Heart left ventricle (tissue), 16 donors: ENCODE data around the gene LMCD1. TPM values are rescaled to one million over a fixed set of nuclear protein-coding genes. Genes with fewer than 3 reads are reported as not detected.
A peak's percentile ranks its signal among the peaks of the same experiment; 100 is the strongest.

Experiments
- ATAC-seq, 4 donors: fragments of 200-7000 bp; cut with Tn5 transposase; one replicate each; pipeline ENCODE4 v1.9.1; 2020 to 2022; ENCODE audit warnings: moderate library complexity in 4 of 4, mild to moderate bottlenecking in 3 of 4, moderate number of reproducible peaks in 1 of 4
- DNase-seq, 5 donors: peaks; one replicate each; pipeline ENCODE4 v3.0.0-alpha.2; 2020
- H3K27ac ChIP-seq, 12 donors: fragments of 200-600 bp; sonication (generic) in 4 of 12; one replicate each; pipeline versions ENCODE4 v1.5.0 to v1.8.0; 2016 to 2022; ENCODE audit warnings: mild to moderate bottlenecking in 2 of 12
- H3K27me3 ChIP-seq, 9 donors: fragments of 200-600 bp; sonication (generic) in 2 of 9; one replicate each; pipeline versions ENCODE4 v1.5.1 to v1.8.0; 2016 to 2022; ENCODE audit warnings: mild to moderate bottlenecking in 3 of 9
- H3K36me3 ChIP-seq, 9 donors: fragments of 200-600 bp; sonication (generic) in 2 of 9; one replicate each; pipeline versions ENCODE4 v1.5.0 to v1.8.0; 2018 to 2022; ENCODE audit warnings: mild to moderate bottlenecking in 2 of 9
- H3K4me1 ChIP-seq, 12 donors: fragments of 200-600 bp; sonication (generic) in 4 of 12; one replicate each; pipeline versions ENCODE4 v1.5.0 to v1.8.0; 2016 to 2022; ENCODE audit warnings: mild to moderate bottlenecking in 3 of 12
- H3K4me3 ChIP-seq, 12 donors: fragments of 200-600 bp; sonication (generic) in 4 of 12; one replicate each; pipeline versions ENCODE4 v1.5.0 to v1.8.0; 2017 to 2022; ENCODE audit warnings: mild to moderate bottlenecking in 9 of 12, moderate library complexity in 4 of 12
- H3K9me3 ChIP-seq, 12 donors: fragments of 200-600 bp; sonication (generic) in 4 of 12; one replicate each; pipeline versions ENCODE4 v1.5.0 to v1.8.0; 2016 to 2022; ENCODE audit warnings: mild to moderate bottlenecking in 1 of 12
- POLR2A ChIP-seq, 2 donors: fragments of 450-650 bp; IDR thresholded peaks; one replicate each; pipeline ENCODE4 v1.6.1; 2017; ENCODE audit warnings: antibody characterized with exemption in 2 of 2, mild to moderate bottlenecking in 2 of 2, moderate library complexity in 2 of 2
- WGBS, 4 donors: extraction: QIAGEN DNeasy Blood & Tissue Kit in 2 of 4; methylation state at CpG; one replicate each; pipeline versions ENCODE4 v1.1.5 to v1.1.7; 2013 to 2018; 5-methylcytosine and 5-hydroxymethylcytosine counted together
- intact Hi-C, 10 donors: fragments of 100-400 bp; cut with DNase I; formaldehyde crosslinking; loops; one replicate each; pipeline versions ENCODE4 v1.11.1 to v1.14.2; 2022
- polyA plus RNA-seq, 2 donors: library from polyadenylated mRNA; stranded (reverse); fragments of 200-250 nt; gene quantifications; one replicate each; pipeline ENCODE4 v1.2.3, GENCODE V29; 2013
- total RNA-seq, 9 donors: library from RNA; depleted of rRNA in 2 of 9; stranded (reverse); fragments of >200 nt in 2 of 9; fragmentation: NEBNext Ultra II Directional in 3 of 9; extraction: Animal tissue kit (Norgen Biotek cat#: 25700) in 3 of 9; gene quantifications; one replicate each; pipeline versions ENCODE4 v1.1.0 to v1.2.4, GENCODE V29; 2016 to 2023
- TF ChIP-seq, protein P1 (sequence below), 12 donors: fragments of 200-600 bp; sonication (generic) in 4 of 12; IDR thresholded peaks; one replicate each; pipeline versions ENCODE4 v1.5.0 to v1.8.0; 2018 to 2022; ENCODE audit warnings: antibody characterized with exemption in 12 of 12, mild to moderate bottlenecking in 5 of 12
- donor health status: ischemic (EF 13 %, LVEDD 7.1; RV severe dilation, severe dysfunction).
- donor health status: healthy with polysubstance abuse.
- donor health status: DM: no; HTN: yes; CAD: no.
- donor health status: DM: no; HTN: no; CAD: no.
- donor health status: ischemic (EF 25% LVEDD 6.9; RV normal size, moderate dysfunction).
- donor health status: ischemic (EF 25% LVEDD 5.7; RV mildly dilated, moderate dysfunction).
- donor health status: healthy.
- donor health status: DM: yes; HTN: yes; CAD: no.
- donor health status: ischemic (EF 35%, LVEDD 5.7; RV mildly dilated, moderate dysfunction).
- donor health status: nonischemic (EF 11% LVEDD 7.7; RV severe dilation, severe dysfunction).
- donor health status: DM: yes; HTN: yes; CAD: no.
- donor health status: PGD.
- donor health status: ischemic (EF 29% LVEDD 5.4; RV normal size, mild dysfunction).
- donor health status: nonischemic (EF 23%, LVEDD 6.1; RV moderate dilation, normal function).

Gene LMCD1
- total and polyA plus RNA-seq, 11 donors: 34.9 to 661 (median 54.6) TPM

DNA sequence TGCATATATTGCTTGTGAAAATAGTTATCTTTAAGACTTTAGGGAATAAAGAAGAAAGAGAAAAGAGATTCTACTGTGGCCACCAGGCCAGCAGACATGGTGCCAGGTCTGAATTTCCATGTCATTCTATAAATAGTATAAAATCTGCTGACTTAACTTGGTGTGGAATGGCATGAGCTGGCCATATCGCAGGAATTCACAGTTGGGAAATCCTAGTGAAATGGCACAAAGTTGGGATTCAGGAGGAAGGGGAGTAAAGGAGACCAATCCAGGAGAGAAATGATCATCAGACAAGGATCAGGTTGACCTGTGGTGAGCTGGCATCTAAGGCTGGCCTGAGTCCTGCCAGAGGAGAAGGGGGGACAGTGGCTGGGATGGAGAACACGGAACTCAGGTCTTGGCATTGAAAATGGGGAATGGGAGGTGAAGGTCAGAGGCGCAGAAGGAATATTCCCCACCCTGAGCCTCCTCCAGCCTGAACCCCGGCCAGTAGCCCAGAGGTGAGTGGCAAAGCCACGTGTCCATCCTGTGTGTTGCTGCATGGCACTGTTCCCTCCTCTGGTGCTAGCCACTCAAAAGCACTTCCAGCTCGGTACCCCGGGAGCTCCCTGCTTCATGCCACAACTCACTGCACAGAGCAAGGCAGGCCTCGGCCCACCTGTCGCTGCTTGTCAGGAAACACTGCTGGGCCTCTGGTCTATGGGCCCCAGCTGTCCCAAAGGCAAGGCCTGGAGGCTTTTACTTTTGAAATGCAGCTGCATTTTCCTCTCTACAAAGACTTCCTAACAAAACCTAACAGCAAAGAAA, 91.6 kb downstream of the LMCD1 start:
- peaks cover 0 to 40% (median 13%) of the 10 kb centered on the region in 12 donors for H3K4me1 ChIP-seq
- TF ChIP-seq, protein P1, sequence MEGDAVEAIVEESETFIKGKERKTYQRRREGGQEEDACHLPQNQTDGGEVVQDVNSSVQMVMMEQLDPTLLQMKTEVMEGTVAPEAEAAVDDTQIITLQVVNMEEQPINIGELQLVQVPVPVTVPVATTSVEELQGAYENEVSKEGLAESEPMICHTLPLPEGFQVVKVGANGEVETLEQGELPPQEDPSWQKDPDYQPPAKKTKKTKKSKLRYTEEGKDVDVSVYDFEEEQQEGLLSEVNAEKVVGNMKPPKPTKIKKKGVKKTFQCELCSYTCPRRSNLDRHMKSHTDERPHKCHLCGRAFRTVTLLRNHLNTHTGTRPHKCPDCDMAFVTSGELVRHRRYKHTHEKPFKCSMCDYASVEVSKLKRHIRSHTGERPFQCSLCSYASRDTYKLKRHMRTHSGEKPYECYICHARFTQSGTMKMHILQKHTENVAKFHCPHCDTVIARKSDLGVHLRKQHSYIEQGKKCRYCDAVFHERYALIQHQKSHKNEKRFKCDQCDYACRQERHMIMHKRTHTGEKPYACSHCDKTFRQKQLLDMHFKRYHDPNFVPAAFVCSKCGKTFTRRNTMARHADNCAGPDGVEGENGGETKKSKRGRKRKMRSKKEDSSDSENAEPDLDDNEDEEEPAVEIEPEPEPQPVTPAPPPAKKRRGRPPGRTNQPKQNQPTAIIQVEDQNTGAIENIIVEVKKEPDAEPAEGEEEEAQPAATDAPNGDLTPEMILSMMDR (IDR thresholded peaks at IDR 0.05): no peak
- no peak for TF ChIP-seq POLR2A (IDR thresholded peaks at IDR 0.05)
- intact Hi-C loops: no loop called here
- no peaks in the 10 kb centered on the region for H3K36me3 ChIP-seq
- ATAC-seq (peak; percentile 51 to 82 (median 66)), DNase-seq (peak in 1 of 5 donors; percentile 38)
- no peaks in the 10 kb centered on the region for H3K9me3 ChIP-seq
- 52 to 68% (median 64%) methylated on average over 8 to 9 of the region's 9 CpGs for WGBS, 4 donors
- no peaks in the 10 kb centered on the region for H3K27me3 ChIP-seq
- peak overlapping the region in 8 of 12 donors; percentile 24 to 80 (median 50) for H3K27ac ChIP-seq
- H3K4me3 ChIP-seq: no peak overlapping the region

DNA sequence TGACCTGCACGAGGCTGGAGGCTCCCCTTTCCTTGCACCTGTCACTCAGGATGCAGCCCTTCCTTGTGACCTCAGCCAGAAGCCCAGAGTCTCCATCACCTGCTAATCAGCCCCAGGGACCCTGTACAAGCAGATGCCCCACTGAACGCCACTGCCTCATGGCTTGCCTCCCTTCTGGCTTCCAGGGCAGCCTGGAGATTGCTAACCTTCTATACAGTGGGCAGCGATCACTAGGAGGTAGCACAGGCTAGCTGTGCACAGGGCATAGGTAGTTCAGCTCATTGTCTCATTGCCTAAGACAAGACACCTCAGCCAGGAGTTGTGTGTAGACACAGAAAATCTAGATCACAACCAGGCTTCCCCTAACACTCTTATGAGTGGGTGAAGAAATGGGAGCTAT, 93.6 kb downstream of the LMCD1 start:
- no peak for TF ChIP-seq POLR2A (IDR thresholded peaks at IDR 0.05)
- TF ChIP-seq, protein P1 (IDR thresholded peaks at IDR 0.05): no peak
- Histone ChIP-seq H3K4me3 (no peak overlapping the region), H3K27me3 (no peaks in the 10 kb centered on the region), H3K9me3 (no peaks in the 10 kb centered on the region), H3K36me3 (no peaks in the 10 kb centered on the region), H3K4me1 (peaks cover 0 to 37% (median 13%) of the 10 kb centered on the region in 12 donors), H3K27ac (no peak overlapping the region)
- 58 to 88% (median 77%) methylated on average over 3 of the region's 3 CpGs for WGBS, 4 donors
- DNase-seq (no peak), ATAC-seq (peak in 2 of 4 donors; percentile 12 to 19)
- intact Hi-C loops: no loop called here

GRCh38 chr3:8595695-8596115, 94.1 kb downstream of the LMCD1 start:
- Histone ChIP-seq H3K27me3 (no peaks in the 10 kb centered on the region), H3K4me1 (peaks cover 0 to 37% (median 13%) of the 10 kb centered on the region in 12 donors), H3K4me3 (no peak overlapping the region), H3K9me3 (no peaks in the 10 kb centered on the region), H3K27ac (no peak overlapping the region), H3K36me3 (no peaks in the 10 kb centered on the region)
- intact Hi-C loops: no loop called here
- WGBS, 4 donors: 74 to 88% (median 77%) methylated on average over 9 of the region's 9 CpGs
- ATAC-seq: peak in 3 of 4 donors; percentile 65 to 76 (median 75)
- no peak for TF ChIP-seq POLR2A (IDR thresholded peaks at IDR 0.05)
- TF ChIP-seq, protein P1 (IDR thresholded peaks at IDR 0.05): no peak
- DNase-seq: peak in 1 of 5 donors; percentile 41

- Histone ChIP-seq H3K27me3 (no peaks in the 10 kb centered on the region), H3K4me3 (no peak overlapping the region), H3K27ac (no peak overlapping the region), H3K4me1 (peaks cover 0 to 37% (median 13%) of the 10 kb centered on the region in 12 donors), H3K9me3 (no peaks in the 10 kb centered on the region), H3K36me3 (no peaks in the 10 kb centered on the region)
- TF ChIP-seq POLR2A (IDR thresholded peaks at IDR 0.05): no peak
- TF ChIP-seq, protein P1 (IDR thresholded peaks at IDR 0.05): no peak
- no peak for ATAC-seq
- no peak for DNase-seq
- 69 to 80% (median 73%) methylated on average over 18 of the region's 18 CpGs for WGBS, 4 donors
- intact Hi-C loops: no loop called here
These were observed 94.9 kb downstream of the LMCD1 start for GRCh38 chr3:8596321-8597218.
